B cell (primary cell): Measurements from ENCODE around the gene TBXA2R.

Source experiments
- CTCF ChIP-seq: fragments of 200-600 bp; IDR thresholded peaks from one replicate; pipeline ENCODE4 v1.8.0; 2022; ENCODE audit warnings: antibody characterized with exemption, mild to moderate bottlenecking
- EZH2 ChIP-seq: IDR thresholded peaks from 2 replicates; pipeline ENCODE4 v1.6.1; 2012; ENCODE audit warnings: borderline replicate concordance, low read depth, mild to moderate bottlenecking, moderate library complexity, low read length; ENCODE audit not compliant: insufficient read depth, poor library complexity, severe bottlenecking

GRCh38 chr19:3643674-3644313 lies 37.1 kb upstream of the TBXA2R start:
- no peak for TF ChIP-seq CTCF
- TF ChIP-seq EZH2: no peak
